GM12875 (cell line): ENCODE results near the gene RNF144A.
A peak's percentile ranks its signal among the peaks of the same experiment; 100 is the strongest.

ENCODE experiments used
- H3K4me3 ChIP-seq: one replicate; pipeline ENCODE4 v1.5.1; 2011; ENCODE audit warnings: low read depth, low read length, control low read depth
- CTCF ChIP-seq: IDR thresholded peaks from 2 replicates; pipeline ENCODE4 v1.5.1; 2011; ENCODE audit warnings: low read depth, mild to moderate bottlenecking, control low read depth, inconsistent platforms, low read length, moderate library complexity, borderline replicate concordance; ENCODE audit not compliant: insufficient read depth

The RNF144A gene

DNA sequence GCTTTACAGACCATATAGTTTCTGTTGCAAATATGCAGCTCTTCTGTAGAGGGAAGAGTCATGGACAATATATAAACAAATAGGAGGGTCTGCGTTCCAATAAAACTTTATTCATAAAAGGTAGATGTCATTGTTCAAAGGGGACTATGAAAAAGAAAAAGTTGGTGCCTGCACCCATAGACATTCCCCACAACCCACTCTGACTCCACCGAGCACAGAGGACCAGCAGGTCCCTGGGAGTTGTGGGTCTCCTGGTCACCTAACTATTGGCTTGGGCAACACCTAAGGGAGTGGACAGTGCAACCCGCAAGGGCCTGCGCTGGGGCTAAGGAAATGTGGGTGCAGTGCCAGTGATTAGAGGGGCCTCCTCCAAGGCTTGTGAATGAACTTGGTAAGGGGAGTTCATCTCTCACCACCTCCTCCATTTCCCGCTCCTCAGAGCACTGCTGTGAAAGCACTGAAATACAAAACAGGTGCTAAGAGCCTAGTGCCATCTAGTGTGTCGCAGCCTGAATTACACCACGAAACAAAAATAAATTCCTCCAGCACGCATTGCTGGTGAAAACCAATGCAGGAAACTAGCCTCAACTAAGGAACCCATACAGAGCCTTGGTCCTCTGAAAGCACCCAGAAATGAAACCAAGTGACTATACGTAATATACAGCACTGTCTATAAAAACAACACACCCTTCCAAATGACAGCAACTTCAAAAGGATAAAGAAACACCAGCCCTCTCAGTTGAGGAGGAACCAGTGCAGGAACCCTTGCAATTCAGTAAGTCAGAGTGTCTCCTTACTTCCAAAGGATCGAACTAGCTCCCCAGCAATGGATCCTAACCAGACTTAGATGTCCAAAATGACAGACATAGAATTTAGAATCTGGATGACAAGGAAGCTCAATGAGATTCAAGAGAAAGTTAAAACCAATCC is 166.6 kb downstream of the RNF144A start:
- TF ChIP-seq CTCF: peak; percentile 82
- no peak overlapping the region for H3K4me3 ChIP-seq

DNA sequence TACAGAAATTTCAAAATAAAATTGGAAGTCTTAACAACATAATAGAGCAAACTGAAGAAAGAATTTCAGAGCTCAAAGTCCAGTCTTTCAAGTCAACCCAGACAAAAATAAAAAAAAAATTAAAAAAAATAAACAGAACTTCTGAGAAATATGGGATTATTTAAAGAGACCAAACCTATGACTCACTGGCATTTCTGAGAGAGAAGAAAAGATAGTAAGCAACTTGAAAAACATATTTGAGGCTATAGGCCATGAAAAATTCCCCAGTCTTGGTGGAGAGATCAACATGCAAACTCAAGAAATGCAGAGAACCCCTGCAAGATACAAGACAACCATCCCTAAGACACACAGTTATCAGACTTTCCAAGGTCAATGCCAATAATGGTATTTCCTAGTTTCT is 167.4 kb downstream of the RNF144A start:
- no peak for TF ChIP-seq CTCF
- H3K4me3 ChIP-seq: no peak overlapping the region

- H3K4me3 ChIP-seq: no peak overlapping the region
- no peak for TF ChIP-seq CTCF
Measured at GRCh38 chr2:7089284-7089683, 172.1 kb downstream of the RNF144A start.

- H3K4me3 ChIP-seq: no peak overlapping the region
- no peak for TF ChIP-seq CTCF
Measured at GRCh38 chr2:7089898-7090510, 172.8 kb downstream of the RNF144A start.

GRCh38 chr2:7093376-7093775 is 176.2 kb downstream of the RNF144A start:
- H3K4me3 ChIP-seq: no peak overlapping the region
- no peak for TF ChIP-seq CTCF
